SK-N-SH (cell line): ENCODE results near the gene RAD51B.

Experiments used
- CHD2 ChIP-seq: fragments of 150-350 bp; IDR thresholded peaks from 2 replicates; pipeline ENCODE4 v1.6.1; 2018; ENCODE audit warnings: low read length; ENCODE audit not compliant: partially characterized antibody
- MXI1 ChIP-seq: IDR thresholded peaks from 2 replicates; pipeline ENCODE4 v1.6.1; 2012; ENCODE audit warnings: mild to moderate bottlenecking, low read depth, low read length, improper control_type of control experiment
- RFX5 ChIP-seq: IDR thresholded peaks from 2 replicates; pipeline ENCODE4 v1.6.1; 2012; ENCODE audit warnings: mild to moderate bottlenecking, improper control_type of control experiment, low read length
- TF ChIP-seq, protein P1 (sequence below): fragments of 200-600 bp; sonication (generic); IDR thresholded peaks from 2 replicates; pipeline ENCODE4 v1.6.1; 2017; ENCODE audit warnings: antibody characterized with exemption, mild to moderate bottlenecking, moderate library complexity
- TF ChIP-seq, protein P2 (sequence below): IDR thresholded peaks from 2 replicates; pipeline ENCODE4 v1.4.0; 2012; ENCODE audit warnings: low read depth, borderline replicate concordance
- TF ChIP-seq, protein P3 (sequence below): IDR thresholded peaks from 2 replicates; pipeline ENCODE4 v1.6.1; 2012; ENCODE audit warnings: mild to moderate bottlenecking, low read depth, low read length, moderate library complexity
- TF ChIP-seq, protein P4 (sequence below): IDR thresholded peaks from 2 replicates; pipeline ENCODE4 v1.4.0; 2012; ENCODE audit warnings: low read depth

DNA sequence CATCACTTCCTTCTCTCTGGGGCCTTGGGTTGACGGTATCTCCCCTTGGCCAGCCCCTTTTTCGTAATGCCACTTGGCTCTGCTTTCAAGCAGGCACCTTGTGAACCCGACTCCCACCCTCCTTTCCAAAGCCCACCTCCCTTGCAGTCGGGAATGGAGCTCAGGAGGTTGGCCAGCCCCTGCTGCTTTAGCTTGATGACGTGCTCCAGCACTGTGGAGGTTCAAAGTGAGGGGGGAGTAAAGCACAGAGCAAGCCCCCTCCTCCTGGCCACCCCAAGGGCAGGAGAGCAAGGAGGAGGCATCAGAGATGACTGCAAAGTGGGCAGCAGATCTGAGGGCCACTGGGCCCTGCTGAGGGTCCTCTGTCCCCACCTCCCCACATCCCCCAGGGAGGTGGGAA lies 869.9 kb downstream of the RAD51B start:
- TF ChIP-seq, protein P1, sequence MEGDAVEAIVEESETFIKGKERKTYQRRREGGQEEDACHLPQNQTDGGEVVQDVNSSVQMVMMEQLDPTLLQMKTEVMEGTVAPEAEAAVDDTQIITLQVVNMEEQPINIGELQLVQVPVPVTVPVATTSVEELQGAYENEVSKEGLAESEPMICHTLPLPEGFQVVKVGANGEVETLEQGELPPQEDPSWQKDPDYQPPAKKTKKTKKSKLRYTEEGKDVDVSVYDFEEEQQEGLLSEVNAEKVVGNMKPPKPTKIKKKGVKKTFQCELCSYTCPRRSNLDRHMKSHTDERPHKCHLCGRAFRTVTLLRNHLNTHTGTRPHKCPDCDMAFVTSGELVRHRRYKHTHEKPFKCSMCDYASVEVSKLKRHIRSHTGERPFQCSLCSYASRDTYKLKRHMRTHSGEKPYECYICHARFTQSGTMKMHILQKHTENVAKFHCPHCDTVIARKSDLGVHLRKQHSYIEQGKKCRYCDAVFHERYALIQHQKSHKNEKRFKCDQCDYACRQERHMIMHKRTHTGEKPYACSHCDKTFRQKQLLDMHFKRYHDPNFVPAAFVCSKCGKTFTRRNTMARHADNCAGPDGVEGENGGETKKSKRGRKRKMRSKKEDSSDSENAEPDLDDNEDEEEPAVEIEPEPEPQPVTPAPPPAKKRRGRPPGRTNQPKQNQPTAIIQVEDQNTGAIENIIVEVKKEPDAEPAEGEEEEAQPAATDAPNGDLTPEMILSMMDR: no peak
- TF ChIP-seq CHD2: no peak
- TF ChIP-seq MXI1: no peak
- no peak for TF ChIP-seq RFX5
- TF ChIP-seq, protein P2, sequence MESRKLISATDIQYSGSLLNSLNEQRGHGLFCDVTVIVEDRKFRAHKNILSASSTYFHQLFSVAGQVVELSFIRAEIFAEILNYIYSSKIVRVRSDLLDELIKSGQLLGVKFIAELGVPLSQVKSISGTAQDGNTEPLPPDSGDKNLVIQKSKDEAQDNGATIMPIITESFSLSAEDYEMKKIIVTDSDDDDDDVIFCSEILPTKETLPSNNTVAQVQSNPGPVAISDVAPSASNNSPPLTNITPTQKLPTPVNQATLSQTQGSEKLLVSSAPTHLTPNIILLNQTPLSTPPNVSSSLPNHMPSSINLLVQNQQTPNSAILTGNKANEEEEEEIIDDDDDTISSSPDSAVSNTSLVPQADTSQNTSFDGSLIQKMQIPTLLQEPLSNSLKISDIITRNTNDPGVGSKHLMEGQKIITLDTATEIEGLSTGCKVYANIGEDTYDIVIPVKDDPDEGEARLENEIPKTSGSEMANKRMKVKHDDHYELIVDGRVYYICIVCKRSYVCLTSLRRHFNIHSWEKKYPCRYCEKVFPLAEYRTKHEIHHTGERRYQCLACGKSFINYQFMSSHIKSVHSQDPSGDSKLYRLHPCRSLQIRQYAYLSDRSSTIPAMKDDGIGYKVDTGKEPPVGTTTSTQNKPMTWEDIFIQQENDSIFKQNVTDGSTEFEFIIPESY: no peak
- TF ChIP-seq, protein P3, sequence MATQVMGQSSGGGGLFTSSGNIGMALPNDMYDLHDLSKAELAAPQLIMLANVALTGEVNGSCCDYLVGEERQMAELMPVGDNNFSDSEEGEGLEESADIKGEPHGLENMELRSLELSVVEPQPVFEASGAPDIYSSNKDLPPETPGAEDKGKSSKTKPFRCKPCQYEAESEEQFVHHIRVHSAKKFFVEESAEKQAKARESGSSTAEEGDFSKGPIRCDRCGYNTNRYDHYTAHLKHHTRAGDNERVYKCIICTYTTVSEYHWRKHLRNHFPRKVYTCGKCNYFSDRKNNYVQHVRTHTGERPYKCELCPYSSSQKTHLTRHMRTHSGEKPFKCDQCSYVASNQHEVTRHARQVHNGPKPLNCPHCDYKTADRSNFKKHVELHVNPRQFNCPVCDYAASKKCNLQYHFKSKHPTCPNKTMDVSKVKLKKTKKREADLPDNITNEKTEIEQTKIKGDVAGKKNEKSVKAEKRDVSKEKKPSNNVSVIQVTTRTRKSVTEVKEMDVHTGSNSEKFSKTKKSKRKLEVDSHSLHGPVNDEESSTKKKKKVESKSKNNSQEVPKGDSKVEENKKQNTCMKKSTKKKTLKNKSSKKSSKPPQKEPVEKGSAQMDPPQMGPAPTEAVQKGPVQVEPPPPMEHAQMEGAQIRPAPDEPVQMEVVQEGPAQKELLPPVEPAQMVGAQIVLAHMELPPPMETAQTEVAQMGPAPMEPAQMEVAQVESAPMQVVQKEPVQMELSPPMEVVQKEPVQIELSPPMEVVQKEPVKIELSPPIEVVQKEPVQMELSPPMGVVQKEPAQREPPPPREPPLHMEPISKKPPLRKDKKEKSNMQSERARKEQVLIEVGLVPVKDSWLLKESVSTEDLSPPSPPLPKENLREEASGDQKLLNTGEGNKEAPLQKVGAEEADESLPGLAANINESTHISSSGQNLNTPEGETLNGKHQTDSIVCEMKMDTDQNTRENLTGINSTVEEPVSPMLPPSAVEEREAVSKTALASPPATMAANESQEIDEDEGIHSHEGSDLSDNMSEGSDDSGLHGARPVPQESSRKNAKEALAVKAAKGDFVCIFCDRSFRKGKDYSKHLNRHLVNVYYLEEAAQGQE: no peak
- TF ChIP-seq, protein P4, sequence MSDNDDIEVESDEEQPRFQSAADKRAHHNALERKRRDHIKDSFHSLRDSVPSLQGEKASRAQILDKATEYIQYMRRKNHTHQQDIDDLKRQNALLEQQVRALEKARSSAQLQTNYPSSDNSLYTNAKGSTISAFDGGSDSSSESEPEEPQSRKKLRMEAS: no peak
